AG09309 (cell line): ENCODE measurements around the gene TMEM134.
A peak's percentile ranks its signal among the peaks of the same experiment; 100 is the strongest.

Source experiments
- DNase-seq: peaks from one replicate; pipeline ENCODE4 v3.0.0-alpha.2; 2010; ENCODE audit warnings: low read depth
- H3K4me3 ChIP-seq: 2 replicates; pipeline ENCODE4 v1.5.1; 2011; ENCODE audit warnings: mild to moderate bottlenecking, low read depth, low read length, moderate library complexity; ENCODE audit not compliant: control insufficient read depth
- TF ChIP-seq, protein P1 (sequence below): IDR thresholded peaks from 2 replicates; pipeline ENCODE4 v1.5.1; 2011; ENCODE audit warnings: mild to moderate bottlenecking, low read depth, low read length, inconsistent platforms; ENCODE audit not compliant: insufficient read depth, control insufficient read depth; ENCODE audit errors: missing control alignments

TMEM134 gene

DNA sequence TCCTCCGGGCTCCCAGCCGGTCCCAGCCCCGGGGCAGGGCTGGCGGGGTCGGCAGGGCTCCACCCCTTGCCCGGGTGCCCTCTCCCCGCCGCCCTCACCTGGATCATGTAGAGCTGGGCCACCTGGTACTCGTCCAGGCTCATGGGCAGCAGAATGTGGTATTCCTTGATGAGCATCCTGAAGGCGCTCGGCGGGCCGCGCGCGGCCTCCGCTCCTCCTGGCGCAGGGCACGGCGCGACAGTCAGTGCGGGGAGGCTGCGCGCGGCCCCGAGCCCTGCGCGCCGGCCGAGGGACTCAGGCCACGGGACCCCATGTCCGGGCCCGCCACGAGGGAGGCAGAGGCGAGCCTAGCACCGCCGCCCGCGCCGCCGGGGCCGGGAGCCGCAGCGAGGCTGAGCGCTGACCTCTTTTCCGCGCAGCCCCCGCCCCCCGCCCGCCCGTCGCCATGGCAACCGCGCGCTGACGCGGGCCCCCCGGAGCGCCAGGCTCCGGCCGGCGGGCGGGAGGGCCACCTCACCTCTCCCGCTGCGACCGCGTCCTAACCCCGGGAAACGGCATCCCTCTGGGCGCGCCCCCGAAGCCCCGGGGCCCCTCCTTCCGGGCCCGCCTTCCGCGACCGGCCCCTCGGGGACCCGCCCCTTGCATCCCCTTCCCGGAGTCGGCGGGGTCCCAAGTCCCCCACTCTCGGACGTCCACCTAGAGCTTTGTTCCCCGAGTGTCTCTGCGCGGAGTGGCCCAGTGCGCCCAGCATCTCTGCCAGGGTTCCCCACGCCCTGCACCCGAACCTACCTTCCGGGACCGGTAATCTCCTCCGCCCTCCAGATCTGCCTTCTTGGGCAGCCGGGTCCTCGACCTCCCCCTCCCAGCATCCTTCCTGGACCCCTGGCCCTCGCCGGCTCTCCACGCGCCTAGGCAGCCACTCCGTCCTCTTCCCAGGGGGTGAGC is 35.2 kb upstream of the TMEM134 start:
- TF ChIP-seq, protein P1, sequence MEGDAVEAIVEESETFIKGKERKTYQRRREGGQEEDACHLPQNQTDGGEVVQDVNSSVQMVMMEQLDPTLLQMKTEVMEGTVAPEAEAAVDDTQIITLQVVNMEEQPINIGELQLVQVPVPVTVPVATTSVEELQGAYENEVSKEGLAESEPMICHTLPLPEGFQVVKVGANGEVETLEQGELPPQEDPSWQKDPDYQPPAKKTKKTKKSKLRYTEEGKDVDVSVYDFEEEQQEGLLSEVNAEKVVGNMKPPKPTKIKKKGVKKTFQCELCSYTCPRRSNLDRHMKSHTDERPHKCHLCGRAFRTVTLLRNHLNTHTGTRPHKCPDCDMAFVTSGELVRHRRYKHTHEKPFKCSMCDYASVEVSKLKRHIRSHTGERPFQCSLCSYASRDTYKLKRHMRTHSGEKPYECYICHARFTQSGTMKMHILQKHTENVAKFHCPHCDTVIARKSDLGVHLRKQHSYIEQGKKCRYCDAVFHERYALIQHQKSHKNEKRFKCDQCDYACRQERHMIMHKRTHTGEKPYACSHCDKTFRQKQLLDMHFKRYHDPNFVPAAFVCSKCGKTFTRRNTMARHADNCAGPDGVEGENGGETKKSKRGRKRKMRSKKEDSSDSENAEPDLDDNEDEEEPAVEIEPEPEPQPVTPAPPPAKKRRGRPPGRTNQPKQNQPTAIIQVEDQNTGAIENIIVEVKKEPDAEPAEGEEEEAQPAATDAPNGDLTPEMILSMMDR, result no peak
- peak overlapping the region; percentile 53 for H3K4me3 ChIP-seq
- DNase-seq, result no peak

DNA sequence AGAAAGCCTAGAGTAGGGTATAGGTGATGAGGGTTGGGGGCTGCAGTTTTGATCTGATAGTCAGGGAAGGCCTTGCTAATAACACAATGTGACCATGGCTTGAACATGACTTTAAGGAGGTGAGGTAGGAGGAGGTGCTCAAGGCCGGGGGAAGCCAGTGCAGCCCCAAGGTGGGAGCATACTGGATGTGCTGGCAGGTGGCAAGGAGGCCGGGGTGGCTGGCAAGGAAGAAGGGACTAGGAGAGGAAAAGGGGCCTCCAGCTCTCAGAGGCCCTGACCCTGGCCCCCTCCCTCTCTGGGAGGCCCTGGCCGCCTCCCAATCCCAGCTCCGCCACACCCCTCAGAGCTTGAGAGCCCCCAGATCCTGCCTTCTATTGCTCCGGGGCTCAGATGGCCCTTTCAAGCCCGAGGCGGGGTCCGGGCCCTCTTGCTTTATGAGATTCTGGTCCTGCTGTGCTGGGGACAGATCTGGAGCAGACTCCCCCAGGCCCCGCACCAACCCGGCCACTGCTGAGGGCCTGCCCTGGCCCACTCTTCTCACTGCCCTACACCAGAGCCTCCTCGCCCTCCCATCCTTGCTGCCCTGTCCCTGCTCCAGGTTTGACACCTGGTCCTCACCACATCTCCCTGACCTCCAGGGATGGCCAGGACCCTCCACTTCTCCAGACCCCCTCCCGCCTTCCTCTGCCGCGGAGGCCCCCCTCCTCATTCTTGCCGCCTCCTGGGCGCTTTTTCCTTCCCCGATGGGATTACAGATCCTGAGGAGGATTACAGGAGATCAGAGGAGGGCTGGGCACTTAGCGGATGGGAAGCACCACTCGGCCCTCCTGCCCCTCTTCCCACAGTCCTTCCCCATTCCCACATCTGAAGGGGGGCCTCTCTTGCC is 34.3 kb upstream of the TMEM134 start:
- peak overlapping the region; percentile 53 for H3K4me3 ChIP-seq
- TF ChIP-seq, protein P1, result no peak
- no peak for DNase-seq

DNA sequence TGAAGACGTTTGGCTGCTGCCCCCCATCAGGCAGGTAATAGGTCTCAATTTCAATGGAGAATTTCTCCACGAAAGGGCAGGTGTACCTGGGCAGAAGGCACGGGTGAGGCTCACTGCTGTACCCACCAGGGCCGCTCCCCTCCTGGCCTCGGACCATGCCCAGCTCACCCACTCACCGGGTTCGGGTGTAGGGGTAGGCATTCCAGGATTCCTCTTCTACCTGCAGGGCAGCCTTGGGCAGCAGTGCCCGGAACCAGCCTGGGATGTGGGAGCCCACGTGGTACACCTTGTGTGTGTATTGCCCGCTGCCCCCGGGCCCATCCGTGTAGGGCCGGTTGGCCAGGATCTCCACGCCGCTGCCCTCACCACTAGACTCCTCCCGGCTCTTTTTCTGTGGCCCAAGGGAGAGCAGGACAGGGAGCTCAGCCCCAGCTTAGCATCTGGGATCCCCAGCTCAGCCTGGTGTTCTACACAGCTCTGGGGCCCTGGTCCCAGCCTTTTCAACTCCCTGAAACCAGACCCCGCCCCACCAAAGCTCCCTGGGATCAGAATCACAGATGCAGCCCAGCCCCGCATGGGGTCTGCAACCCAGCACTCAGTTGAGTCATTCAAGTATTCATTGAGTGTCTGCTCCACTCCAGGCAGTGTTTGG is 33.4 kb upstream of the TMEM134 start:
- TF ChIP-seq, protein P1, result no peak
- no peak overlapping the region for H3K4me3 ChIP-seq
- no peak for DNase-seq

DNA sequence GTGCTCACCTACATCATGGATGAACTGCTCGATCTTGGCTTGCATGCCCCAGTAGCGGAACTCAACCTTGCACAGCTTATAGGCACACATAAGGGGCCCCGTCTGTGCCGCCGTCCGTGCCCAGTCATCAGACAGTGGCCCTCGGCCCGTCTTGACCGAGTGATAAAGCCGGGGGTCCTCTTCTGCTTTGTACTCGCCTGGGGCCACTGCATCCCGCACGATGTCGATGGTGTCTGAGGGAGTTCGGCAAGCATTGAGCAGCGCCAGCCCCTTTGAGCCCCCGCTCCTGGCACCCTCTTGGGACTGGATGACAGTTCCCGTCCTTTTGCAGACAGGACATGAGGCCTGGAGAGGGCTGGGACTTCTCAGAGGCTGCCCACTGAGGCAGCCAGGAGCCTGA is 32.8 kb upstream of the TMEM134 start:
- no peak for DNase-seq
- H3K4me3 ChIP-seq, result no peak overlapping the region

DNA sequence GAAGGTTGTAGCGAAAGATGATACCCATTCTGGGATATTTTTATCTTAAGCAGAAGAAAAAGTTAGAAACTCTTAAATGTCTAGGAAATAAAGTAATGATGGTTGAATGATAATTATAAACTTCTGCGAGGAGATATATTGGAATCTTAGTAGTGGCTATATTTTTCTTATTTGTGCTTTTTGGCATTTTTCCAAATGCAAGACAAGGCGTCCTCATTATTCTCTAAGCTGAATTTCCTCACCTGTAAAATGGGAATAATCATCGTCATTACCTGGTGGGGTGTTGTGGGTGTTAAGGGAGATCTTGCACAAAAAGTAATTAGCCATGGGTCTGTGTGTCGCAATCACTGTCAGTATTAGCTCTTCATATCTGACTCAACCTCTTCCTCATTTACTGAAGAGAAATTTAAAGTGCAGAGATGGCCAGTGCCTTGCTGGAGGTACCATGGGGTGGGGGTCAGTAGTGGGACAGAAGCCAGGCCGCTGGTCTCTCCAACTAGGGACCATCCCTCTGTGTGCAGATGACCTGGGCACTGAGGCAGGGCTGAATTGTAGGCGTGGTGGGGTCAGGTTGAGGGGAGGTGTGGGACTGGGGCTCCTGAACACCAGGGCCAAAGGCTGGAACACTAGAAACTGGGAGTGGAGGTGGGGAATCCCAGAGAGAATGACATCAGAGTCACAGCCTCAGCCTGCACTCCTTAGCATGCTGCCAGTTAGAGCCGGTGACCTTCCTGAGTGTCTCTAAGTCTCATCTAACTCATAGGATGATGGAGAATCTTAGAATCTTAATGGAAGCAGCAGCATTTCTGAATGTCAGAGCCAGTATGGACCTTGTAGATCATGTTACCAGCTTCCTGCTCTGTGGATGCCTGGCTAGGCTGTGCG is 32.0 kb upstream of the TMEM134 start:
- H3K4me3 ChIP-seq, result no peak overlapping the region
- TF ChIP-seq, protein P1, result no peak
- DNase-seq, result no peak

More for the DNA sequence above, 32.8 kb upstream of the TMEM134 start:
- TF ChIP-seq, protein P1, result no peak

DNA sequence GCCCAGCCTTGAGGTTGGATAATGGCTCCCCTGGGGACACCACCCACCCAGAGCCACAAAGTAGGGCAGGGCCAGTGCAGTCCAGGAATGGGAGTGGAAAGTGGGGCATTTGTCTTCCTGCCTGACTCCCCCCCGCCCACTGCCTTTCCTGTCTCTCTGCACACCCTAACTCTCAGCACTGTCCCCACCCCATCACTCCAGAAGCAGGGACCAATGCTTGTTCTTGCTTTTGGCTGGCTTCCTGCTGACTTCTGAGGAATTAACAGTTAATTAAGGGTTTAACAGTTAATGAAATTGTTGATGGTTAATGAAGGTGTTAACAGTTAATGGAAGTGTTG is 31.4 kb upstream of the TMEM134 start:
- no peak overlapping the region for H3K4me3 ChIP-seq
- no peak for DNase-seq
- TF ChIP-seq, protein P1, result no peak
